CD4-positive, alpha-beta T cell (primary cell): Measurements from ENCODE around the gene C2CD2L. TPM values are rescaled to one million over a fixed set of nuclear protein-coding genes. Genes with fewer than 3 reads are reported as not detected.

Source experiments
- ATAC-seq: fragments of 200-7000 bp; cut with Tn5 transposase; one replicate; pipeline ENCODE4 v1.10.0; 2022; ENCODE audit warnings: mild to moderate bottlenecking; ENCODE audit not compliant: poor library complexity
- CTCF ChIA-PET: fragments of 350-600 bp; sonication (Branson Sonifier 250); formaldehyde crosslinking; loops from one replicate; lab custom pipeline; 2021; ENCODE audit warnings: antibody characterized with exemption, inconsistent platforms; lab: Charles Lee
- POLR2A ChIA-PET: fragments of 350-600 bp; sonication (Branson Sonifier 250); formaldehyde crosslinking; loops from one replicate; lab custom pipeline; 2021; ENCODE audit warnings: antibody characterized with exemption, inconsistent platforms; lab: Charles Lee
- DNase-seq, 14 experiments: peaks; one replicate each; pipeline ENCODE4 v3.0.0-alpha.2; 2013 to 2020; ENCODE audit warnings: mixed read lengths in 2 of 14
- H3K27ac ChIP-seq, 2 donors: one replicate each; pipeline versions ENCODE4 v1.5.1 to v1.7.0; 2013; ENCODE audit warnings: low read length in 2 of 2, low read depth in 1 of 2, mild to moderate bottlenecking in 1 of 2
- H3K27me3 ChIP-seq, 2 experiments: 1 replicate in 1 of 2; 2 replicates in 1 of 2; pipeline versions ENCODE4 v1.6.1 to v1.7.0; 2013; ENCODE audit warnings: low read length in 2 of 2, control low read depth in 1 of 2, mild to moderate bottlenecking in 1 of 2, moderate library complexity in 1 of 2; ENCODE audit not compliant: insufficient read depth in 2 of 2, control insufficient read depth in 1 of 2
- H3K36me3 ChIP-seq: one replicate; pipeline ENCODE4 v1.6.1; 2013; ENCODE audit warnings: low read length, control low read depth; ENCODE audit not compliant: insufficient read depth
- H3K4me1 ChIP-seq: one replicate; pipeline ENCODE4 v1.6.1; 2013; ENCODE audit warnings: low read length, control low read depth; ENCODE audit not compliant: insufficient read depth
- H3K4me3 ChIP-seq: one replicate; pipeline ENCODE4 v1.5.1; 2013; ENCODE audit warnings: mild to moderate bottlenecking, low read length, moderate library complexity
- H3K9me3 ChIP-seq, 2 experiments: 1 replicate in 1 of 2; 2 replicates in 1 of 2; pipeline versions ENCODE4 v1.6.1 to v1.7.0; 2013; ENCODE audit warnings: low read length in 2 of 2, mild to moderate bottlenecking in 2 of 2, control low read depth in 1 of 2, moderate library complexity in 1 of 2; ENCODE audit not compliant: control insufficient read depth in 1 of 2, insufficient read depth in 1 of 2
- H3K27ac Mint-ChIP-seq: one replicate; pipeline ENCODE4 v1.8.0; 2020; ENCODE audit warnings: mixed read lengths
- H3K27me3 Mint-ChIP-seq: one replicate; pipeline ENCODE4 v1.8.0; 2021; ENCODE audit warnings: mixed read lengths
- H3K36me3 Mint-ChIP-seq: one replicate; pipeline ENCODE4 v1.8.0; 2021; ENCODE audit warnings: low read depth, mixed read lengths
- H3K4me1 Mint-ChIP-seq: one replicate; pipeline ENCODE4 v1.8.0; 2021; ENCODE audit warnings: low read depth, mixed read lengths
- H3K4me3 Mint-ChIP-seq: one replicate; pipeline ENCODE4 v1.8.0; 2020; ENCODE audit warnings: mild to moderate bottlenecking, mixed read lengths
- H3K9me3 Mint-ChIP-seq: one replicate; pipeline ENCODE4 v1.8.0; 2020; ENCODE audit warnings: mixed read lengths
- intact Hi-C, 2 experiments: fragments of 100-400 bp; cut with DNase I in 1 of 2; cut with micrococcal nuclease in 1 of 2; formaldehyde crosslinking; loops; one replicate each; pipeline versions ENCODE4 v1.15.1 to v1.9.0; 2023 to 2025; cut with DNase I, micrococcal nuclease
- total RNA-seq, 174 experiments: library from RNA in 2 of 174; stranded (reverse) in 2 of 174; gene quantifications; one replicate each; pipeline ENCODE4 v1.2.3 and lab custom pipeline; 2021 to 2026
- TF ChIP-seq, protein P1 (sequence below): fragments of 200-600 bp; IDR thresholded peaks from one replicate; pipeline ENCODE4 v1.8.0; 2022; ENCODE audit warnings: antibody characterized with exemption, mild to moderate bottlenecking

The C2CD2L gene
- total RNA-seq, 2 experiments from 2014 or later = 16.0 to 16.2 TPM

DNA sequence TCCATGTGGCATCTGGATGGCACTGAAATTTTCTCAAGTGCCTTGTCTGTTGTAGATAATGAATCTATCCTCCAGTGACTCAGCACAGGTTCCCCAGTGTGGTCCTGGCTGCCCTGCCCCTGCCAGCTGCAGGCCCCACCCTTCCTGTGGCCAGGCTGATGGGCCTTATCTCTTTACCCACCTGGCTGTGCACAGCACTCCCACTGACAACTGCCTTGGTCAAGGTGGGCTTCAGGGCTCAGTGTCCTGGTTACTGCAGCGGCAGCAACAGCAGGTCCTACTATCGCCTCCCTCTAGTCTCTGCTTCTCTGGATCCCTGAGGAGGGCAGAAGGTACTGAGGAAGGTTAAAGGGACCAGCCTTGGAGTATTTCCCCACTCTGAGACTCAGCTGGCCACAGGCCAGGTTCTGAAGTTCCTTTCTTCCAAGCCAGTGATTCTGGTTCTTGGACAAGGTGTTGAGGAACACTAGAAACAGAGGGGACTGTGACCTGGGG lies 19.4 kb upstream of the C2CD2L start:
- peaks cover 25% of the 10 kb centered on the region for H3K4me1 Mint-ChIP-seq

DNA sequence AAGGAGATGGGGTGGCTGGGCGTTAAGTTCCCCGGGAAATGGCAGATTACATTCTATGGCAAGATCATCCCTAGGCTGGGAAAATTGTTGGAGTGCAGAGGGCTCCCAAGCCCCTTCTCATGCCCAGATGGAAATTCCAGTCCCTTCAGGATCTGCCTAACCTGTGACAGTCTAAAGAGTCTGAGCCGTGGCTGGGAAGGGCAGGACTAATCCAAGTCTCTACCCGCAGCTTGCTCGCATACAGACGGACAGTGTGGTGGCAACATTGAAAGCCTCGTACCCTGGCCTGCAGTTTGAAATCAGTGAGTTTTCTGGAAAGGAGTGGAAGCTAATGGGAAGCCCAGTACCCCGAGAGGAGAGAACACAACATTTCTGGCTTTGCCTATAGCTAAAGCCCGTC lies 18.7 kb upstream of the C2CD2L start:
- no peak overlapping the region for H3K27ac ChIP-seq
- peaks cover 43% of the 10 kb centered on the region for H3K4me1 ChIP-seq
- H3K4me3 ChIP-seq = no peak overlapping the region
- no peaks in the 10 kb centered on the region for H3K36me3 ChIP-seq
- intact Hi-C loops = loop anchor here in 1 of 2 experiments (5.0 kb wide), 1 partner anchor 34 kb away; the partner anchor contains the start of gene HINFP
- DNase-seq (no peak), ATAC-seq (no peak)
- no peaks in the 10 kb centered on the region for H3K27me3 ChIP-seq
- Mint-ChIP-seq H3K36me3 (peaks cover 13% of the 10 kb centered on the region), H3K27ac (no peak overlapping the region), H3K4me3 (no peak overlapping the region), H3K4me1 (peaks cover 28% of the 10 kb centered on the region), H3K9me3 (no peaks in the 10 kb centered on the region), H3K27me3 (no peaks in the 10 kb centered on the region)
- ChIA-PET CTCF (no interaction called here), POLR2A (interaction anchor here (1.2 to 1.3 kb wide), 2 partner anchors 14 to 70 kb away, joined by 3 to 4 read pairs; partner anchors contain the start of gene TRAPPC4)
- H3K9me3 ChIP-seq = no peaks in the 10 kb centered on the region
- TF ChIP-seq, protein P1, sequence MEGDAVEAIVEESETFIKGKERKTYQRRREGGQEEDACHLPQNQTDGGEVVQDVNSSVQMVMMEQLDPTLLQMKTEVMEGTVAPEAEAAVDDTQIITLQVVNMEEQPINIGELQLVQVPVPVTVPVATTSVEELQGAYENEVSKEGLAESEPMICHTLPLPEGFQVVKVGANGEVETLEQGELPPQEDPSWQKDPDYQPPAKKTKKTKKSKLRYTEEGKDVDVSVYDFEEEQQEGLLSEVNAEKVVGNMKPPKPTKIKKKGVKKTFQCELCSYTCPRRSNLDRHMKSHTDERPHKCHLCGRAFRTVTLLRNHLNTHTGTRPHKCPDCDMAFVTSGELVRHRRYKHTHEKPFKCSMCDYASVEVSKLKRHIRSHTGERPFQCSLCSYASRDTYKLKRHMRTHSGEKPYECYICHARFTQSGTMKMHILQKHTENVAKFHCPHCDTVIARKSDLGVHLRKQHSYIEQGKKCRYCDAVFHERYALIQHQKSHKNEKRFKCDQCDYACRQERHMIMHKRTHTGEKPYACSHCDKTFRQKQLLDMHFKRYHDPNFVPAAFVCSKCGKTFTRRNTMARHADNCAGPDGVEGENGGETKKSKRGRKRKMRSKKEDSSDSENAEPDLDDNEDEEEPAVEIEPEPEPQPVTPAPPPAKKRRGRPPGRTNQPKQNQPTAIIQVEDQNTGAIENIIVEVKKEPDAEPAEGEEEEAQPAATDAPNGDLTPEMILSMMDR = no peak

More for the DNA sequence above, 19.4 kb upstream of the C2CD2L start:
- Histone ChIP-seq H3K4me1 (peaks cover 37% of the 10 kb centered on the region), H3K27ac (no peak overlapping the region), H3K9me3 (no peaks in the 10 kb centered on the region), H3K36me3 (no peaks in the 10 kb centered on the region), H3K27me3 (no peaks in the 10 kb centered on the region), H3K4me3 (no peak overlapping the region)
- Mint-ChIP-seq H3K4me3 (no peak overlapping the region), H3K27ac (no peak overlapping the region), H3K36me3 (peaks cover 14% of the 10 kb centered on the region), H3K9me3 (no peaks in the 10 kb centered on the region), H3K27me3 (no peaks in the 10 kb centered on the region)
- intact Hi-C loops = loop anchor here in 1 of 2 experiments (5.0 kb wide), 1 partner anchor 35 kb away; the partner anchor contains the start of gene HINFP
- DNase-seq = no peak
- ChIA-PET CTCF (no interaction called here), POLR2A (interaction anchor here (1.2 kb wide), 1 partner anchor 14 kb away, joined by 4 read pairs; no protein-coding TSS in a partner anchor)
- ATAC-seq = no peak
- TF ChIP-seq, protein P1 = no peak

DNA sequence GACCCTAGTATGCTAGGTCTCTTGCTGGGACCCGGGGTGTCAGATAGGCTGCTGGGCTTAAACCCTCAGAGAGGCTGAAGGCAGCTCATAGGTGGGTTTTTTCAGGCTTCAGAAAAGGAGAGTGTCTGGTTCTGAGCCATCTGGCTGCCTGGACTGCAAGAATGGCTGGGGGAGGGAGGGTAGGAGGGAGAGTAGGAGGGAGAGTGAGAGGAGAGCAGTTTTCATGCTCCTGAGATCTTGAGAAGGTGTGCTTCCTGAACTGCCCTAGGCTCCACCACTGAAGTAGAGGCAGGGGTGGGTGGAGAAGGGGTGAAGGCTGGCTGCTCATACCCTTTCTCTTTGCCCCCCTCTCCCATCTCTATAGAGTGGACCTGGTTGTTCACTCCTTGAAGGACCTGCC lies 17.8 kb upstream of the C2CD2L start:
- no peak for ATAC-seq
- H3K4me3 ChIP-seq = no peak overlapping the region
- intact Hi-C loops = loop anchor here in 1 of 2 experiments (5.0 kb wide), 1 partner anchor 33 kb away; the partner anchor contains the start of gene HINFP
- H3K36me3 ChIP-seq = no peaks in the 10 kb centered on the region
- H3K27ac Mint-ChIP-seq = no peak overlapping the region
- POLR2A ChIA-PET = interaction anchor here (1.3 kb wide), 1 partner anchor 70 kb away, joined by 3 read pairs; the partner anchor contains the start of gene TRAPPC4
- TF ChIP-seq, protein P1 = no peak
- CTCF ChIA-PET = no interaction called here
- H3K27ac ChIP-seq = no peak overlapping the region
- H3K27me3 Mint-ChIP-seq = no peaks in the 10 kb centered on the region
- no peak for DNase-seq
- no peaks in the 10 kb centered on the region for H3K9me3 Mint-ChIP-seq
- no peaks in the 10 kb centered on the region for H3K27me3 ChIP-seq
- H3K4me1 Mint-ChIP-seq = peaks cover 35% of the 10 kb centered on the region
- H3K4me1 ChIP-seq = peaks cover 50% of the 10 kb centered on the region
- H3K36me3 Mint-ChIP-seq = peaks cover 20% of the 10 kb centered on the region
- H3K9me3 ChIP-seq = no peaks in the 10 kb centered on the region
- H3K4me3 Mint-ChIP-seq = no peak overlapping the region
